ENCODE measurements around the gene PIF1.

PIF1 gene

GRCh38 chr15:64864068-64864467, 38.6 kb upstream of the PIF1 start:
- Histone ChIP-seq H3K36me3 (replicated peaks) (peaks cover 46% of the 10 kb centered on the region), H3K27me3 (replicated peaks) (no peaks in the 10 kb centered on the region), H3K27ac (no peak overlapping the region), H3K4me3 (ENCODE audit: low read depth, low read length) (no peak overlapping the region)
- DNase-seq, result no peak
- TF ChIP-seq CTCF (IDR thresholded peaks at IDR 0.05; ENCODE audit: low read depth, low read length, missing control alignments), result no peak
- in situ Hi-C loops (cut with HindIII; ENCODE audit: low pct_ligation_motif_present, low sequenced_read_pairs), result no loop called here

GRCh38 chr15:64862408-64862807, 37.0 kb upstream of the PIF1 start:
- in situ Hi-C loops (cut with HindIII; ENCODE audit: low pct_ligation_motif_present, low sequenced_read_pairs), result no loop called here
- DNase-seq, result no peak
- H3K27me3 ChIP-seq (replicated peaks), result no peaks in the 10 kb centered on the region
- no peak overlapping the region for H3K4me3 ChIP-seq (ENCODE audit: low read depth, low read length)
- no peak overlapping the region for H3K27ac ChIP-seq
- peaks cover 43% of the 10 kb centered on the region for H3K36me3 ChIP-seq (replicated peaks)
- no peak for TF ChIP-seq CTCF (IDR thresholded peaks at IDR 0.05; ENCODE audit: low read depth, low read length, missing control alignments)

GRCh38 chr15:64861960-64862359, 36.5 kb upstream of the PIF1 start:
- Histone ChIP-seq H3K27ac (no peak overlapping the region), H3K36me3 (replicated peaks) (peaks cover 40% of the 10 kb centered on the region), H3K27me3 (replicated peaks) (no peaks in the 10 kb centered on the region), H3K4me3 (ENCODE audit: low read depth, low read length) (no peak overlapping the region)
- DNase-seq, result no peak
- in situ Hi-C loops (cut with HindIII; ENCODE audit: low pct_ligation_motif_present, low sequenced_read_pairs), result no loop called here
- no peak for TF ChIP-seq CTCF (IDR thresholded peaks at IDR 0.05; ENCODE audit: low read depth, low read length, missing control alignments)

- TF ChIP-seq CTCF (IDR thresholded peaks at IDR 0.05; ENCODE audit: low read depth, low read length, missing control alignments), result no peak
- Histone ChIP-seq H3K27ac (no peak overlapping the region), H3K36me3 (replicated peaks) (peaks cover 39% of the 10 kb centered on the region), H3K27me3 (replicated peaks) (no peaks in the 10 kb centered on the region), H3K4me3 (ENCODE audit: low read depth, low read length) (no peak overlapping the region)
- in situ Hi-C loops (cut with HindIII; ENCODE audit: low pct_ligation_motif_present, low sequenced_read_pairs), result no loop called here
- DNase-seq, result no peak
Observed at GRCh38 chr15:64861331-64861730, 35.9 kb upstream of the PIF1 start.

- in situ Hi-C loops (cut with HindIII; ENCODE audit: low pct_ligation_motif_present, low sequenced_read_pairs), result no loop called here
- TF ChIP-seq CTCF (IDR thresholded peaks at IDR 0.05; ENCODE audit: low read depth, low read length, missing control alignments), result no peak
- Histone ChIP-seq H3K36me3 (replicated peaks) (peaks cover 40% of the 10 kb centered on the region), H3K27ac (no peak overlapping the region), H3K4me3 (ENCODE audit: low read depth, low read length) (no peak overlapping the region), H3K27me3 (replicated peaks) (no peaks in the 10 kb centered on the region)
- no peak for DNase-seq
Observed at GRCh38 chr15:64859226-64859625, 33.8 kb upstream of the PIF1 start.

- no peak overlapping the region for H3K27ac ChIP-seq
- H3K36me3 ChIP-seq (replicated peaks), result peaks cover 40% of the 10 kb centered on the region
- in situ Hi-C loops (cut with HindIII; ENCODE audit: low pct_ligation_motif_present, low sequenced_read_pairs), result no loop called here
- no peaks in the 10 kb centered on the region for H3K27me3 ChIP-seq (replicated peaks)
- no peak overlapping the region for H3K4me3 ChIP-seq (ENCODE audit: low read depth, low read length)
- no peak for TF ChIP-seq CTCF (IDR thresholded peaks at IDR 0.05; ENCODE audit: low read depth, low read length, missing control alignments)
- DNase-seq, result no peak
Observed at GRCh38 chr15:64858021-64858575, 32.7 kb upstream of the PIF1 start.
